HEK293 (cell line): ENCODE data around the gene GCH1.

ENCODE experiments used
- CTCF ChIA-PET: fragments of 350-600 bp; formaldehyde crosslinking; extraction: SDS; loops from one replicate; lab custom pipeline; 2021; ENCODE audit warnings: antibody characterized with exemption; lab: Yijun Ruan, JAX
- POLR2A ChIA-PET: fragments of 300-600 bp; formaldehyde crosslinking; extraction: SDS; loops from one replicate; lab custom pipeline; 2020; ENCODE audit warnings: antibody characterized with exemption, inconsistent platforms; lab: Yijun Ruan, JAX
- H3K27ac ChIP-seq: fragments of 200-500 bp; sonication (Bioruptor generic); 2 replicates; pipeline ENCODE4 v1.5.1; 2014; ENCODE audit warnings: low read depth, low read length, control low read depth, inconsistent platforms; ENCODE audit errors: extremely low read depth
- H3K36me3 ChIP-seq, 2 experiments: fragments of 200-500 bp in 1 of 2; sonication (Bioruptor generic) in 1 of 2; 1 replicate in 1 of 2; 2 replicates in 1 of 2; pipeline ENCODE4 v1.5.1; 2014 to 2017; ENCODE audit warnings: inconsistent platforms in 2 of 2, low read length in 2 of 2; ENCODE audit not compliant: control insufficient read depth in 2 of 2, insufficient read depth in 1 of 2
- H3K4me1 ChIP-seq: fragments of 200-500 bp; sonication (Bioruptor generic); 2 replicates; pipeline ENCODE4 v1.5.1; 2014; ENCODE audit warnings: mild to moderate bottlenecking, low read length, inconsistent platforms; ENCODE audit not compliant: control insufficient read depth, insufficient read depth
- H3K4me3 ChIP-seq: 2 replicates; pipeline ENCODE4 v1.5.1; 2011; ENCODE audit warnings: low read depth, mild to moderate bottlenecking, control low read depth, low read length, moderate library complexity
- H3K9me3 ChIP-seq: fragments of 200-500 bp; sonication (Bioruptor generic); 2 replicates; pipeline ENCODE4 v1.5.1; 2014; ENCODE audit warnings: low read depth, low read length, inconsistent platforms; ENCODE audit not compliant: control insufficient read depth, insufficient read depth
- HOXD13 ChIP-seq: sonication (generic); formaldehyde crosslinking; IDR thresholded peaks from 2 replicates; pipeline ENCODE4 v1.8.0; 2022; ENCODE audit warnings: missing genetic modification reagents, borderline replicate concordance
- KLF16 ChIP-seq: fragments of 450-650 bp; formaldehyde crosslinking; IDR thresholded peaks from 2 replicates; pipeline ENCODE4 v1.5.1; 2017; ENCODE audit warnings: missing biosample characterization, missing genetic modification characterization
- KLF9 ChIP-seq: fragments of 450-650 bp; formaldehyde crosslinking; IDR thresholded peaks from 2 replicates; pipeline ENCODE4 v1.5.1; 2016; ENCODE audit warnings: missing biosample characterization, missing genetic modification characterization, low read depth
- ZNF221 ChIP-seq: fragments of 450-650 bp; formaldehyde crosslinking; IDR thresholded peaks from 2 replicates; pipeline ENCODE4 v1.5.1; 2017; ENCODE audit warnings: missing biosample characterization, missing genetic modification characterization, borderline replicate concordance
- ZNF24 ChIP-seq: fragments of 450-650 bp; formaldehyde crosslinking; IDR thresholded peaks from 2 replicates; pipeline ENCODE4 v1.5.1; 2016; ENCODE audit warnings: missing biosample characterization, missing genetic modification characterization
- ZNF350 ChIP-seq: fragments of 450-650 bp; formaldehyde crosslinking; IDR thresholded peaks from 2 replicates; pipeline ENCODE4 v1.5.0; 2017; ENCODE audit warnings: missing biosample characterization, mild to moderate bottlenecking, missing genetic modification characterization
- ZNF548 ChIP-seq: fragments of 450-650 bp; formaldehyde crosslinking; IDR thresholded peaks from 2 replicates; pipeline ENCODE4 v1.5.1; 2016; ENCODE audit warnings: missing biosample characterization, missing genetic modification characterization
- ZNF549 ChIP-seq: fragments of 450-650 bp; IDR thresholded peaks from 2 replicates; pipeline ENCODE4 v1.5.1; 2018; ENCODE audit warnings: missing biosample characterization, missing genetic modification characterization, mild to moderate bottlenecking, inconsistent platforms, moderate library complexity
- ZNF626 ChIP-seq: fragments of 450-650 bp; sonication (Bioruptor Pico); formaldehyde crosslinking; IDR thresholded peaks from 2 replicates; pipeline ENCODE4 v1.5.1; 2018; ENCODE audit warnings: missing biosample characterization, missing genetic modification characterization, inconsistent platforms
- ZNF785 ChIP-seq: fragments of 450-650 bp; formaldehyde crosslinking; IDR thresholded peaks from 2 replicates; pipeline ENCODE4 v1.5.1; 2016; ENCODE audit warnings: missing biosample characterization, missing genetic modification characterization
- ZSCAN16 ChIP-seq: fragments of 450-650 bp; formaldehyde crosslinking; IDR thresholded peaks from 2 replicates; pipeline ENCODE4 v1.5.1; 2016; ENCODE audit warnings: missing biosample characterization, missing genetic modification characterization
- ZSCAN30 ChIP-seq: fragments of 450-650 bp; IDR thresholded peaks from 2 replicates; pipeline ENCODE4 v1.5.1; 2018; ENCODE audit warnings: missing biosample characterization, mild to moderate bottlenecking, missing genetic modification characterization, moderate library complexity

The GCH1 gene

GRCh38 chr14:54792288-54792687, 110.3 kb downstream of the GCH1 start:
- CTCF ChIA-PET, result interaction anchor here (0.6 to 3.4 kb wide), 6 partner anchors 19 to 515 kb away, joined by 3 to 16 read pairs (median 4); no protein-coding TSS in a partner anchor
- H3K4me3 ChIP-seq, result no peak overlapping the region
- POLR2A ChIA-PET, result no interaction called here

More at GRCh38 chr14:54792288-54792687, 110.3 kb downstream of the GCH1 start:
- Histone ChIP-seq H3K4me1 (no peaks in the 10 kb centered on the region), H3K36me3 (peaks cover 0 to 6% of the 10 kb centered on the region in 2 experiments; a peak in 1 of 3 replicates), H3K27ac (no peak overlapping the region), H3K9me3 (no peaks in the 10 kb centered on the region)
- TF ChIP-seq ZNF549 (tag by site-specific recombination) (no peak), ZSCAN30 (tag by site-specific recombination) (no peak), ZNF221 (no peak), ZSCAN16 (no peak), KLF16 (no peak), ZNF785 (tag by site-specific recombination) (no peak), ZNF626 (tag by site-specific recombination) (no peak), ZNF24 (no peak), HOXD13 (no peak), ZNF548 (tag by site-specific recombination) (no peak), KLF9 (tag by site-specific recombination) (no peak), ZNF350 (no peak)
